Ammon's horn (tissue), 1 donor: ENCODE measurements around the gene COL16A1.
"Not testable (repeated sequence)": the region's sequence is repeated elsewhere in the genome, so short reads cannot be mapped to it uniquely, and the experiment has no call there.

Experiments used
- DNase-seq: peaks from one replicate; pipeline ENCODE4 v3.0.0-alpha.2; 2016; ENCODE audit warnings: low spot score

COL16A1 gene

DNA sequence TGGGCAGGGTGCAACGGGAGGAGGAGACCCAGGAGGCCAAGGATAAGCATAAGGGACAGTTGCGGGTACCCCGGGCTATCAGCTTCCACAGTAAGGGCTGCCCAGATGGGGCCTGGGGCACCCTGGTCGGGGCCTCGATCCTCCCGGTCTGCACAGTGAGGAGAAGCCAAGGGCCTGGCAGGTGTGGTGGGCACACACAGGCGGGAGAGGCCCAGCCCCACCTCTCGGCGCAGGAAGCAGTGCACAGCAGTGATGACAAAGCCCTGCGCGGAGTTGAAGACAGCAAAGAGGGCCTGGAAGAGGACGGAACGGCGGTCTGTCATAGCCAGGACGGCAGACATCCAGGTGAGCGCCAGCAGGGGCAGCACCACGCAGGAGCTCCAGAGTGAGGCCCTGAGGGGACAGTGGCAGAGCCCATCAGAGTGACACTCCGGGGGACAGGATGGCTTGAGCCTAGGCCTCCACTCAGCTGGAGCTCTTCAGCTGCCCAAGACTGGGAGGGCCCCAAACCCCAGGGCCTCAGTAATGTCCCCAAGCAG, 29.0 kb upstream of the COL16A1 start:
- DNase-seq, result no peak

DNA sequence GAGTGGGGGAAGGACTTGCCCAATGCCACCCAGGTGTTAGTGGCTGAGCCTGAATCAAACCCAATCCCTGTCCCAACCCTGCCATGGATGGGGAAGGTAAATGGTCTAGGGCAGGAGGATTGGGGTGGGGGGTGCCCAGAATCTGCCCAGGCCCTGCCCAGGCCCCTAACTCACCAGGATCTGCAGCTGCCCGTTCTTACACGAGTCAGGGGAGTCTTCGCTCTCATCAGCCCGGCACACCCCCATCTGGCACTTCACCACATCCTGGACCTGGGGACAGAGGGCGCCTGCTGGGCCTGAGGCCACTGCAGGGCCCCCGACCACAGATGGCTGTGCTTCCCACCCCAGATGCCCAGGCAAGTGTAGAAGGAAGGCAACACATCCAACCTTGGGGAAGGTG, 28.5 kb upstream of the COL16A1 start:
- DNase-seq, result no peak

DNA sequence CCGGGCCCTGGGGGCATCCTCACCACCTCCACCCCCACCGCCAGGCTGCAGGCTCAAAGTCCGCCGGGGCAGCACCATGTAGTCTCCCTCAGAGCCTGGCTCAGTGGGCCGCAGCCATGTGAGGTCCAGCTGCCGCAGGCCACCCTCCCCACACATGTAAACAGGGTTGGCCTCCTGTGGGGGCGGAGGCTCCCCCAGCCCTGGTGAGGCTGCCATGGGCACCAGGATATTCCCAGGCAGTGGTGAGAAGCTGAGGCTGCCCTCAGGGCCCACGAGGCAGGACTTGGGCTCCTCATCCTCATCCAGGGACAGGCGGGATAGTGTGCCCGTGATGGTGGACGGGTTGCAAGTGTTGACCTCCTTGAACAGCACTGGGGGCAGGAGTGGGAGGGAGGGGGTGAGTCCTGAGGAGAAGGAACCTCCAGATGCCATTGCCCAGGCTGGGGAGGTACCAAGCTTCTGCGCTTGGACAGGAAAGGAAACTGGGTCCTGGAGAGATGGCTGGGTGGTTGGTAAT, 27.3 kb upstream of the COL16A1 start:
- DNase-seq, result no peak

DNA sequence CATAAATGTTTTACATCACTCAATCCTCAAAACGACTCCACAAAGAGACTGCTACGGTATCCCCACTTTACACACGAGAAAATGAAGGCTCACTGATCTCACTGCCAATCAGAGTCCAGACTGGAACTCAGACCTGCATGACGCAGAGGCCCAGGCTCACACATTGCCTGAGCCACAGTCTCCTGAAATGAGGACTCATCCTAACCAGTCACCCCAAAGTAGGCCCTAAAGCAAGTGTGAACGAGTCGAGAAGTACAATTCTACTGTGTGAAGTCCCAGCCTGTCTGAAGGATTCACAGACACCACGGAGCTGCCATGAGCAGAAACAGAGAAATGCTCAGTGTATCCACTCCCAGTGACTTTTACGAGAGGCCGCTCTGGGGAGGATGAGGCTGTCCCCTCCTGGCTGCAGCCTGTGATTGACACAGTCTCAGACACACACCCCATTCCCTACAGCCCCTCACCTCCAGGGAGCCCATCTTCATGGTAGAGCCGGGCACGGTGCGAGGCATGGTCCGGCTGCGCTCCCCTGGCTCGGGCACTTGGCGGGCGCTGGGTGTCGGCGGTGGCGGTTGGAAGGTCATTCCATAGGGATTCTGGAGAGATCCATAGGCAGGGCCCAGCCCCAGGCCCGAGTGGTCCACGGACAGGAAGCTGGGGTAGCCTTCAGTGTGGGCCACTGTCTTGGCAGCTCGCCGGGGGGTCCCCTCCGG, 26.7 kb upstream of the COL16A1 start:
- DNase-seq, result no peak

DNA sequence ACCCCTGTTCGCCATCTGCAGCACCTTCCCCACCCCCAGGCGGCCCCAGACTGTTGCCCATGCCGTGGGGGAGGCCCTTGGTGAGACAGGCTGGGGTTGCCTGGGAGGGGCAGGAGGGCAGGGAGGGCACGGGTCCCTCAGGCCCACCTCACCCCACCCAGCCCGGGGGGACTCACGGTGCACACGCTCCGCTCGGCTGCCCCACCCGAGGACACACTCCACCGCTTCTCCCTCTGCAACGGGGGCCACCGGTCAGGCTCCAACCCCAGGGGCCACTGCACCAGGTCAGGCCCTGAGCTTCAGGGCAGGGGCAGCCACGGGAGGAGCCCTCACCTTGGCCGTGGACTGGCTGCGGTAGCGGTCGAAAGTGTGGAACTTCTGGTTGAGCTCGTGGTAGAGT, 24.0 kb upstream of the COL16A1 start:
- no peak for DNase-seq

DNA sequence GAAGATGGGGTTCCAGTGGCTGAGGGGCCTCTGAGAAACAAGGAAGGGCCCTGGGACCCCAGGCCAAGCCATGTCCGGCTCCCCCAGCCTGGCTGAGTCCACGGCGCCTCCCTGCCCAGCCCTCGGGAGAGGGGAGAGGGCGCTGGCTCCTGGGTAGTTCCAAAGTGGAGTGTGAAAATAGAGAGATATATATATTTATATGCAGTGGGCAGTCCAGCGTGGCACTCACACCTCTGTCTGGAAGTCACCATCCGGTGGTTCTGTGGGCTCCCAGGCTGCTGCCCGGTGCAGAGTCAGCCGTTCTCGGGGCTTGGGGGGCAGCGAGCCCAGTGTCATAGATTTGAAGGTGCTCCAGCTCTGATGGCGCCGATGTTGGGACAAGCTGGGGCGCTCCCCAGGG, 23.4 kb upstream of the COL16A1 start:
- DNase-seq, result no peak

DNA sequence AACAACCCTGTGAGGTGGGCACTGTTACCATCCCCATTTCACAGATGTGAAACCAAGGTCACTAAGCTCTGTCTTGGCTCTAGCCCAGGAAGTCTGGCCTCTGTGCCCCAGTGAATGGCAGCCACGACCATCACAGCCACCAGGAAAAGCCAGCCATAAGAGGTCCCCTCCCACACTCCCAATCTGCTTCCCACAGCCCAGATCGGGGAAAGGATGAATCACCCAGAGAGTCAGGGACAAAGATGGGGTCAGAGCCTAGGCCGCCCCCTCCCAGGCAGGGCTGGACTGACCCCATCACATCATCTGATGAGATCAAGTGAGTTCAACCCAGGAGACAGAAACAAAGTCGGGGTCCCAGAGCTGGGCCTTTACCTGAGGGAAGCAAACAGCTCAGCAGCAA, 22.9 kb upstream of the COL16A1 start:
- no peak for DNase-seq

DNA sequence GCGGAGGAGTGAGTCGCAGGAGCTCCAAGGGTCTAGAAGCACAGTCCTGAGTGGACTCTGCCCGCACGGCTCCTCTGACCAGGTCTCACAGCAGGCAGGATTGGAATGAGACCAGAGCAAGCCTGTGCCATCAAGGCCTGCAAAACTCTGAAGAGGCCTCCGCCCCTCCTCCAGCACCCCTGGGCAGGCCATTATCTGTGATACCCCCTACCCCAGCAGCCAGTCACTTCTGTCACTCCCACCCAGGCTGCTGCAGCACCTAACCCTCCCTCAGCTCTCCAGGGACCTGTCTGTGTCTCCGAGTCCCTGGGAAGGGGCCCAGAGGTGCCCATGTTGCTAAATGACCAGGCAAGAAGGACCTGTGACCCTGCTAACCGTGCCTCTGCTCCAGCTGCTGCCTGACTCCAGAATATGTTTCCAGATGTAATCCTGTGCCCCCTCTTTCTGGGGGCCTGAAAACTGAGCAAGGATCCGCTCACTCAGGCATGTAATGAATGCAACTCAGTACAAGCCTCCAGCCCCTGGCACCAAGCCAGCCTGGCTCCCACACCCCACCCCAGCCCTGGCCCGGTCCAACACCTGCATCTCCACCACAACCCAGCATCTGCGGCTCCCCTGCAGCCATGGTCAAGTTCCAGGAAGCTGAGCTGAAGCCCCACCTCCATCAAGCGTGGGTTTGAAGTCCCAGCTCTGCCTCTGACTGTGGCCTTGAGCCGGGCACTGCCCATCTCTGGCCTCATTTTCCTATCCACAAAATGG, 22.1 kb upstream of the COL16A1 start:
- DNase-seq, result no peak

DNA sequence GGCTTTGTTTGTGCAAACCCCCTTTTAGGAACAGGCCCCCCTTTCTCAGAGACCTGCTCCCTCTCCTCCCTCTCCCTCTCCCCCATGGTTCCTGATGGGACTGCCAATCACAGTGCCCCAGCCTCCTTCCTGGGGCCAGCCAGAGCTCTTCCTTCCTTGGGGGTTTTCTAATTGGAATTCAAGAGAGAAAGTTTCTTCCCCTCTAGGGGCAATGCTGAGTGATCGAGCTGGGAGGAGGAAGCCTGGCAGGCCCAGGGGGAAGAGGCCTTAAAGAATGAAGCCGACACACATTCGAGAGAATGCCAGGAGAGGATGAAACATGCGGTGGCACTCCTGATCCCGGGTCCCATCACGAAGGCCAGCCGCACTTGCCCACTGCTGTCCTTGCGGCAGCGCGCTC, 21.3 kb upstream of the COL16A1 start:
- no peak for DNase-seq

DNA sequence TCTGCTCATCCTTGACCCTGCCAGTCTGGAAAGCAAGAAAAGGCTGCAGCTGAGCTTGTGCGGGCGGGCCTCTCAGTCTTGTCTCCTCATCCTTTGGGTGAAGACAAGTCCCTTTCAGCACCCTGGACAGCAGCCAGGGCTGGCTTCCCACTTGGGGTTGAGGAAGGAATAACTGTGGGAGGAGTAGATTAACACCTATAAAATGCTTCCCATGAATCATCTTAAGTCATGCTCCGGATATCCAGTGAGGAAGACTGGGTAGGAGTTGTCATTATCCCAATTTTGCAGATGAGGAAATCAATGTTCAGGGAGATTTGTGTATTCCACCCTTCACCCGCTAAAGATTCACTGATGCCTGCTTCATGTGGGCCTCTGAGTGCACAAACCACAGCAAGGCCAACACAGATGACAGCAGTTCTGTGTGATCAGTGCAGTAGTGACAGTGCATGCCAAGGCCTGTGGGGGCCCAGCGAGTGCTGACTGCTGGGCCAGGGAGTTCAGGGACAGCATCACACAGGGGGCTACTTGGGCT, 20.1 kb upstream of the COL16A1 start:
- no peak for DNase-seq

DNA sequence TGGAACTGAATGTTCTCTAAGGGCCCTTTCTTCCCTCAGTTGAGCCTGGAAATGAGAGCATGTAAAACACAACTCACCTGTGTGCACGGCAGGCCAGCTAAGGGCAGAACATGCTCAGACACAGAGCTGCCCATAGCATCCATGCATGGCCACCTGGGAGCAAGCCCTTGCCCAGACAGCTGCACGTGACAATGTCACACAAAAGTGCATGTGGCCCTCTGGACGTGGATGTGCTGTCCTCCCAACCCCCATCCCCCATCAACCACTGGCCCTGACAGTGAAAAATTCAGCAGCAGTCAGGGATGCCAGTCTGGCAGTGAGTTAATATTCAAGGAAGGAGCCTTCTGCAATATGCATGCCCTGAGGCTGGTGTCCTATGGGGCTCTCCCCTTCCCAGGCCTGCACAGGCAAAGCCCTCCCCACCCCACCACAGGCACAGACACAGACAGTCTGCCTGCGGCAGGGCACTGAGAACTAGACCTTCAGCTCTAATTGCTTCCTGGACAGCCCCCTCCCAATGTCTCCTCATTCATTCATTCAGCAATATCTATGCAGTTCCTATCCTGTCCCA, 14.6 kb upstream of the COL16A1 start:
- no peak for DNase-seq

DNA sequence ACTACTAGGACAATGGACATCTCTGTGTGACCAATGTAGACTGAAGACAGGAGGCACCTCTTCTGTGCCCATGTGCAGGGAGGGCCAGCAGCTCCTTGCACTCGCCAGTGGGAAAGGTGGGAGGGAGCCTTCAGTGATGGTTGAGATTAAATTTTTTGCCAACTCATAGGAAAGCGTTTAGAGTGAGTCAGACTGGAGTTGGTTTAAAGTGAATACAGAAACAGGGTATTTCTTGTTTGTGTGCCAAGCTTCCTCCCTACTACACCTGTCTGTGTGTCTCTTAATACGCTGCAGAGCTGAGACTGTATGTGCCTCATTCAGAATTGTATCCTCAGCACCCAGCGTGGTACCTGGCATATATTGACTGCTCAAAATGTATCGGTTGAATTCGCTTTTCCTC, 13.5 kb upstream of the COL16A1 start:
- no peak for DNase-seq

DNA sequence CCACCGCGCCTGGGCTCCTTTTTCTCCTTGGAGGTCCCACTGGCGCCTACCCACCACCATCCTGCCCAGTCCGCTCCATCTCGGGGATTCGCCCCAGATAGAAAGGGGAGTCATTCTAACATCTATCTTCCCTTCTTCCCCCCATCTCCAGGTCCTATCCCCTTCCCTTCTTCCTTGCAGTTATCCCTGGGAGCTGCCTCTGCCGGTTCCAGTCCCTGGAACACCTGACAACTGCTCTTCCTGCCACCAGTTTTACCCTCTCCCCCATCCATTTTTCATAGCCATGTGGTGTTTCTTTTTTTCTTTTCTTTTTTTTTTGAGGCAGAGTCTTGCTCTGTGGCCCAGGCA, 12.0 kb upstream of the COL16A1 start:
- DNase-seq, result no peak

DNA sequence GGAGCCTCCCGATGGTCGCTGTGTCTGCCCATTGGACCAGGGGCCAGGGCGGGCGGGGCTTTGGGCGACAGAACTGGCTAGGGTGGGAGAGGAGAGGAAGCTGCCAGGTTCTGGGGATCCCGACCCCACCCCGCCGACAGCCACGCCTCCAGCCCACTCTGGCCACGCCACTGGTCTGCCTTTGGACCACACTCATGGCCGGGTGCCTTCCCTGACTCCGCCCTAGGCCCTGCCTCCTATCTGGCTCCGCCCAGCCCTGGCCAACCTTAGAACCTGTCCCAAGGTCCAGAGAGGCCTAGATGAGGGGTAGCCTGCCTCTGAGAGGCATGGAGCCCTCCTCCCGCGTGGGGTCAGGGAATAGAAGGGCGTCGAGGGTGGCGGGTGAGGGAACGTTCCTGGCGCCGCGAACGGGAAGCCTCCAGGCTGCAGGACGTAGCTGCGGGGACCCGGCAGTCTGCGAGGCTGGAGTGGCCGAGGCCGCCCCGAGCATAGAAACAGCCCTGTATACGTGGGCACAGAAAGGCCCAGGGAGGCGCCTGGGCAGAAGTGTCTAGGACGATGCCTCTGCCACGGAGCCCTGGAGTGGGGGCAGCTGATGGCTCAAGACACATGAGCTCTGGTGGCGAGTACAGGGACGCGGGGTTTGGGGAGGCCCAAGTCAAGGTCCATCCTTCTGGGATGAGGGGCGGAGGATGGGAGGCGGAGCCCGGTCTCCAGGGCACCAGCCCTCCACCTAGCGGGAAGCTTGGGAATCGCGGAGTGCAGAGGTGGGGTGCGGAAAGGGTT, 11.5 kb upstream of the COL16A1 start:
- peak; percentile 90 for DNase-seq

DNA sequence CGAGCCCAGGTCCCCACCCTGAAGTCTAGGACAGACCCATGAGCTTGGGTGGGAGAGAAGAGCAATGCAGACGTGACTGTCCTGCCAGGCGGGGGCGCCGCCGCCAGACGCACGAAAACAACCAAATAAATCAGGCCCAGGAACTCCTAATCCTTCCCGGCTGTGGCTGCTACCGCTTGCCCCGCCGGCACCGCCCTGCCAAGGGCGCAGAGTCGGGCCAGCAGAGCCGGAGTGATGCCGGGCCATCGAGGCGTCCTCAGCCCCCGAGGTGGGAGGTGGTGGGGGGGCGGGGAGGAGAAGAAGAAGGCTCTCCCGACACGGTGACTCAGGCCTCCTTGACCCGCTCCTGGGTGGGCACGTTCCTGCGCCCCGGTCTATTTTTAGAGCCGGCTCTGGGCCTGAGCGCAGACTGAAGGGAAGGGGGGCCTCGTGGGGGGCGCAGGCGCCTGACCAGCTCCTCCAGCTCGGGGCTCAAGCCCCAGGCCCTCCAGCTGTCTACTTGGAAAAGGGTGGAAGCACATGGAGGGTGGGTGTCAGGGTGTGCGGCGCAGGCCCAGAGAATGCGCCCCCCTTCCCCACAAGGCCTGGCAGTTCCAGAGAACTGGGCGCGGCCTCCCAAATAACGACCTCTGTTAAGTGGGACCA, 10.7 kb upstream of the COL16A1 start:
- DNase-seq, result peak; percentile 69

DNA sequence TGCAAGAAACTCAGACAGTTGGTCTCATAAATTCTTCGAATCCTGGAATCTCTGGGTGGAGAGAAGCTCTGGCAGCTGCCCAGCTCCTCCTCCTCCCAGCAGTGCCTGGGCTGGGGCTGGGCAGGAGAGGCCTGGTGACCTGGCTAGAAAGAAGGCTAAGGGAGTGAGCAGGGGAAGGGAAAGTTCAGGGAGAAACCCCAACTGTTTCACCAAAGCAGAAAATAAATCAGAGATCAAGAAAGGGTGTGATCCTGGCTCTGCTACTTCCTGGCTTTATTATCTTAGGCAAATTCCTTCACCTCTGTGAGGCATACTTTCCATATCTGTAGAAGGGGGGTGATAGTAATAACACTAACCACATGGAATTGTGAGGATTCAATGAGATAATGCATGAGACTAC, 8.8 kb upstream of the COL16A1 start:
- DNase-seq, result no peak

DNA sequence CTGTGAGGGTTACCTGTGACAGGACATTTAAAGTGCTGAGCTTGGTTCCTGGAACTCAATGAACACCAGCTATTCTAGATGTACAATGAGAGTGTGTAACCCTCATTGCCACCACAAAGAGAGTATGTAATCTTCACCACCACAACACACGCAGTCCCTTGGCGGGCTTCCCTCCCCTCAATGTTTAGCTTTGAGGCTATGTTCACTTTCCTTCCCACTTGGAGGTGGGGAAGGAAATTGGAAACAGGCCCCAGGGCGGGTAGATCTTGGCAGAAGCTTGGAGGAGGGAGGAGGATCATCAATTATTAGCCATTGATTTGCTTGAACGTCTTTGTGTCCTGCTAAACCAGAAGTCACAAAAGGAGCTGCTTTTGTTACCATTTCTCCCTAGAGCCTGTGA, 8.3 kb upstream of the COL16A1 start:
- no peak for DNase-seq

DNA sequence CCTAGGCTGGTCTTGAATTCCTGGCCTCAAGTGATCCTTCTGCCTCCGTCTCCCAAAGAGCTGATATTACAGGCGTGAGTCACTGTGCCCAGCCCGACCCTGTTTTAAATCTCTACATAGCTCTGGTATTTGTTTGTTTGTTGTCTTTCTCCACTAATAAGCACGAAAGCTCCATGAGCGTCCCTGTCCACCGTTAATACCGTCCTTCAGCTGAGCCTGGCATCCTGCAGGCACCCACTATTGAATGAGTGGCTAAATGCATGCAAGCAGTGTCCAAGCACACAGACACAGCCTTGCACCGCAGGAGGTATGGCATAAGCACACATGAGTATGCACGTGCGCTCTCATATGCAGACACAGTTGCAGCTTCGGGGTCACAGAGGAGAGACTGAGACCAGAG, 4.5 kb upstream of the COL16A1 start:
- no peak for DNase-seq

DNA sequence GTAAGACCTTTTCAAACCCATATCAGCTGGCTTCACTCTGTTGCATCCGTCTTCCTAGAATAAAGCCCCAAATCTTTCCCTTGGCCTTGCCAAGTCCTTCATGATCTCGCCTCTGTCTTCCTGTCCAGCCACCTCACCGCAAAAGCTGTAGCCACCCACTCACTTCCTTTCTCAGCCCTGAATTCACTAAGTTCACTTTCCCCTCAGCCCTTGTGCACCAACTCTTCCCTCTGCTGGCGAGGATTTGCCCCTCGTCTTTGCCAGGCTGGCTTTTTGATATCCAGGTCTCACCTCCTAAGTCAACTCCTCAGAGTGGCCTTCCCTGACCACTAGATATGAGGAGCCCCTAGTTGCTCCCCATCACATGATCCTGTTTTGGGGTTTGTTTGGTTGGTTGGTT, 3.9 kb upstream of the COL16A1 start:
- DNase-seq, result no peak

DNA sequence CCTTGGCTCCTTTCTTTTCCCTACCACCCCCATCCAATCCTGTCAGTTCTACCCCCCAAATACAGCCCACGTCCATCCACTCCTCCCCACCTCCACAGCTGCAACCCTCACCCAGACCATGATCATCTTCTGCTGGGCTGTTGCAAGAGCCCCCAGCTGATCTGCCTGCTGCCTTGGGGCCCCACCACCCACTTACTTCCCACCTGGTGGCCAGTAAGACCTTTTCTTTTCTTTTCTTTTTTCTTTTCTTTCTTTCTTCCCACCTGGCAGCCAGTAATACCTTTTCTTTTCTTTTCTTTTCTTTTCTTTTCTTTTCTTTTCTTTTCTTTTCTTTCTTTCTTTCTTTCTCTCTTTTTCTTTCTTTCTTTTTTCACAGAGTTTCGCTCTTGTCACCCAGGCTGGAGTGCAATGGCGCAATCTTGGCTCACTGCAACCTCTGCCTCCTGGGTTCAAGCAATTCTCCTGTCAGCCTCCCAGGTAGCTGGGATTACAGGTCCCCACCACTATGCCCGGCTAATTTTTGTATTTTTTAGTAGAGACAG, 3.3 kb upstream of the COL16A1 start:
- DNase-seq, result not testable (repeated sequence)

DNA sequence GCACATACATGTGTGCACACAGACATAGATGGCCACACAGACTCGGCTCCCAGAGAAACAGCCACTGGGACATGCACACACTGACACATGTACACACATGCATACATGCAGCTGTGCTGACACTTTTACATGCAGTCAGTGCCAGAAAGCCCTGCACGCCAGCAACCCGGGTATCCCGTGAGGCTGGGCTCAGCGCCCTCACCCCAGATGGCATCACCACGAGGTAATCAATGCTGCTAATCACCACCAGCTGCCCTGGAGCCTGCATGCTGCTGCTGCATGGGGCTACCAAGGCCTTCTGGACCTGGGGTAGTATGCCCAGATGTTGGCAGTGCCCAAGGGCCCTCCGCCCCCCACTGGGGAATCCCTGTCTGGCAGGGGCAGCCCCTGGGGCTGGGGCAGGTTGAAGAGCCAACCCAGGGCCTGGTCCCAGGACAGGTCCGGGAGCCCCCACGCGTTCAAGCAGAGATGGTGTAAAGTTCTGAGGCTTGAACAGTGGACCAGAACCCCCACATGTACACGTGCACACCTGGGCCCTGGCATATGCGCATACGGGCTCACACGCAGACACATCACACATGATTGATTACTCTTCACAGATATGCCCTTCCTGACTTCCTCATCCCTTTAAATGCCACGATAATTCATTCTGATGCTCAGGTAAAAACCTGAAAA, 2.7 kb upstream of the COL16A1 start:
- DNase-seq, result no peak
